Measurements from ENCODE around the gene LPP. TPM values are rescaled to one million over a fixed set of nuclear protein-coding genes. Genes with fewer than 3 reads are reported as not detected.

LPP gene
- total RNA-seq, 1 experiment from 2014 or later, result 148 TPM

GRCh38 chr3:188473045-188473444, 319.1 kb downstream of the LPP start:
- no peak overlapping the region for H3K27ac ChIP-seq
- H3K79me2 ChIP-seq (ENCODE audit: low read depth), result no peaks in the 10 kb centered on the region
- H2AFZ ChIP-seq, result no peak overlapping the region
- no peaks in the 10 kb centered on the region for H3K36me3 ChIP-seq (ENCODE audit: low read depth)
- no peak for DNase-seq
- ChIA-PET POLR2A (ENCODE audit: unreplicated experiment) (no interaction called here), CTCF (no interaction called here)
- no peak for TF ChIP-seq EZH2 (IDR thresholded peaks at IDR 0.05; ENCODE audit: low read depth)
- no peak for TF ChIP-seq CTCF (conservative IDR thresholded peaks at IDR 0.05)
- H3K27me3 ChIP-seq (ENCODE audit: insufficient read depth, low read depth), result no peaks in the 10 kb centered on the region
- H3K4me2 ChIP-seq, result no peak overlapping the region
- H3K4me1 ChIP-seq (replicated peaks; ENCODE audit: insufficient read depth), result no peaks in the 10 kb centered on the region; the same call in 1 of the 2 replicates
- H3K9me2 ChIP-seq (ENCODE audit: insufficient read depth), result no peaks in the 10 kb centered on the region
- peaks cover 5% of the 10 kb centered on the region; the same call in 1 of the 2 replicates for H3F3A ChIP-seq (ENCODE audit: insufficient read depth, low read depth)
- no peak overlapping the region for H3K4me3 ChIP-seq
- no peaks in the 10 kb centered on the region for H4K20me1 ChIP-seq (ENCODE audit: insufficient read depth)
- BruUV-seq (replicated peaks), result no TSS peak
- H3K9me3 ChIP-seq (ENCODE audit: insufficient read depth, low read depth), result no peaks in the 10 kb centered on the region
- intact Hi-C loops (cut with micrococcal nuclease; ENCODE audit: unreplicated experiment), result no loop called here

- BruUV-seq (replicated peaks), result no TSS peak
- TF ChIP-seq CTCF (conservative IDR thresholded peaks at IDR 0.05) (no peak), EZH2 (IDR thresholded peaks at IDR 0.05; ENCODE audit: low read depth) (no peak)
- POLR2A ChIA-PET (ENCODE audit: unreplicated experiment), result no interaction called here
- Histone ChIP-seq H3F3A (ENCODE audit: insufficient read depth, low read depth) (no peaks in the 10 kb centered on the region), H2AFZ (no peak overlapping the region), H4K20me1 (ENCODE audit: insufficient read depth) (no peaks in the 10 kb centered on the region), H3K9me2 (ENCODE audit: insufficient read depth) (no peaks in the 10 kb centered on the region), H3K9me3 (ENCODE audit: insufficient read depth, low read depth) (no peaks in the 10 kb centered on the region), H3K4me1 (replicated peaks; ENCODE audit: insufficient read depth) (no peaks in the 10 kb centered on the region; the same call in 1 of the 2 replicates), H3K36me3 (ENCODE audit: low read depth) (no peaks in the 10 kb centered on the region), H3K4me2 (no peak overlapping the region), H3K27me3 (ENCODE audit: insufficient read depth, low read depth) (no peaks in the 10 kb centered on the region), H3K4me3 (no peak overlapping the region), H3K79me2 (ENCODE audit: low read depth) (no peaks in the 10 kb centered on the region), H3K27ac (no peak overlapping the region)
- intact Hi-C loops (cut with micrococcal nuclease; ENCODE audit: unreplicated experiment), result no loop called here
- DNase-seq, result no peak
- CTCF ChIA-PET, result no interaction called here
Observed at GRCh38 chr3:188473591-188474288, 319.8 kb downstream of the LPP start.

- intact Hi-C loops (cut with micrococcal nuclease; ENCODE audit: unreplicated experiment), result no loop called here
- H3K4me1 ChIP-seq (replicated peaks; ENCODE audit: insufficient read depth), result no peaks in the 10 kb centered on the region; the same call in 1 of the 2 replicates
- no peaks in the 10 kb centered on the region for H3K27me3 ChIP-seq (ENCODE audit: insufficient read depth, low read depth)
- no peak for DNase-seq
- ChIA-PET POLR2A (ENCODE audit: unreplicated experiment) (interaction anchor here (0.7 kb wide), 1 partner anchor 654 kb away, joined by 3 read pairs; no protein-coding TSS in a partner anchor), CTCF (no interaction called here)
- H2AFZ ChIP-seq, result no peak overlapping the region
- H4K20me1 ChIP-seq (ENCODE audit: insufficient read depth), result no peaks in the 10 kb centered on the region
- TF ChIP-seq EZH2 (IDR thresholded peaks at IDR 0.05; ENCODE audit: low read depth) (no peak), CTCF (conservative IDR thresholded peaks at IDR 0.05) (no peak)
- H3K4me3 ChIP-seq, result no peak overlapping the region
- H3K4me2 ChIP-seq, result no peak overlapping the region
- no peaks in the 10 kb centered on the region for H3K9me2 ChIP-seq (ENCODE audit: insufficient read depth)
- 0 out of 2 replicates have a peak, but pooled peaks cover 2% of the 10 kb centered on the region for H3K36me3 ChIP-seq (ENCODE audit: low read depth)
- no peaks in the 10 kb centered on the region for H3K79me2 ChIP-seq (ENCODE audit: low read depth)
- H3F3A ChIP-seq (ENCODE audit: insufficient read depth, low read depth), result no peaks in the 10 kb centered on the region
- BruUV-seq (replicated peaks), result no TSS peak
- H3K9me3 ChIP-seq (ENCODE audit: insufficient read depth, low read depth), result no peaks in the 10 kb centered on the region
- H3K27ac ChIP-seq, result no peak overlapping the region
Observed at GRCh38 chr3:188476935-188477334, 323.0 kb downstream of the LPP start.

Data from PC-9 (cell line).